Lower leg skin (tissue), 3 donors: Measurements from ENCODE around the gene SLC4A2.

Experiments used
- CTCF ChIP-seq, 3 donors: fragments of 450-650 bp; IDR thresholded peaks; one replicate each; pipeline ENCODE4 v1.5.1; 2016; ENCODE audit warnings: antibody characterized with exemption in 3 of 3, mild to moderate bottlenecking in 3 of 3, moderate library complexity in 2 of 3
- POLR2A ChIP-seq, 2 donors: fragments of 450-650 bp; IDR thresholded peaks; one replicate each; pipeline ENCODE4 v1.6.1; 2016 to 2017; ENCODE audit warnings: antibody characterized with exemption in 2 of 2, mild to moderate bottlenecking in 1 of 2, moderate library complexity in 1 of 2

DNA sequence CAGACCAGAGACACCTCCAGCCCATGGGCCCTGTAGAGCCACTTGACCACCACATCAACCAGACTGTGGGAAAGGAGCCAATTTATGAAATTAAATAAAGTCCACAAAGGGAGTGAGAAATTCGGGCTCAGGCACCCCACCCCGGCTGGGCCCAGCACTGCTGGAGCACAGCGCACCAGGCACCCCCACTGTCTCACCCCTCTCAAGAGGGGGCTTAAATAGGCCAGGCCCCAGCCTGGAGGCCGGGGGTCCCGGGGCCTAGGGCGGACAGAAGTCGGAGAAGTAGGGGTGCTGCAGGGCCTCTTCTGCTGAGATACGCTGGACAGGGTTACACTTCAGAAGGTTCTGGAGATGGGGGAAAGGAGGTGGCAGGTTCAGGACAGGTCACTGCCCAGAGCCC is 5.6 kb upstream of the SLC4A2 start:
- TF ChIP-seq CTCF (IDR thresholded peaks at IDR 0.05) (no peak), POLR2A (IDR thresholded peaks at IDR 0.05) (no peak)
